ENCODE results near the gene EEIG1. TPM values are rescaled to one million over a fixed set of nuclear protein-coding genes. Genes with fewer than 3 reads are reported as not detected.

Gene EEIG1
- total RNA-seq, 1 donor from 2014 or later = 15.0 TPM

DNA sequence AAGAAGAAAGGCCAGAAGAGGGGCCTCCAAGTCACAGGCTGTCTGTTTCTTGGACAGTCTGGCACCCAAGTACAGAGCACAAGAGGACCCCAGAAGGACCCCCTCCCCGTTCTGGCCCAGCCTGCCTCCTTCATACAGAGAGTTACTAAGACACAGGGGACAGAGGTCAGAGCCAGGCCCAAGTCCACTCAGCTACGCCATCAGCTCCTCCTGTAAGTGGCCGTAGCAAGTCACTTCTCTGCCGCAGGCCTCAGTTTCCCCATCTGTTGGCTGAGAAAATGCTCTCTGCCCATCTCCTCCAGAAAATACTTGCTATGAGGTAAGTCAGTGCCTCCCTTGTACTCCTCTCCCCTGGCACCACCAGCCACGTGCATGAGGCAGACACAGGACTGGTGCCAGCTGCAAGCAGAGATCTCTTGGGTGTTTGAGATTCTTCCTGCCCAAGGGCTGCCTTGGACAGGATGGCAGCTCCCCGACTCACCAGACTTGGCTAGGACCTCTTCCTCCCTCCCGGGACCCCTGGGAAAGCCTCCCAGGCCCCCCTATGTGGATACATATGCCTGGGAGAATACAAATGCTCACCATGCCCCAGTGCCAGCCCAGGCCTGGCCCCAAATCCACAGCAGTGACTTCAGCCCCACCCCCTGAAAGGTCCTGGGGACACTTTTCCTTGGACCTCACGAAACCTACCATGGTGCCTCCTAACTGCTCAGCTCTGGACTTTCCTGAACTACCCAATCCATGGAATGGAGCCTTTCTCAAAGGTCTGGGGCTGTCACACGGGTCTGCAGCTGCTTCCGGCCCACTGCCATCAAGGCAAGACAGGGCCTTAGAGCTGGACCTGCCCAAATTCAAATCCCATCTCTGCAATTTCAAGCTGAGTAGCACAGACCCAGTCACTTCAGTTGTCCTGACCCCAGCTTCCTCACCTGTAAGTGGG, 5.1 kb downstream of the EEIG1 start:
- DNase-seq (ENCODE audit: low read depth in 2 of 2) = no peak

DNA sequence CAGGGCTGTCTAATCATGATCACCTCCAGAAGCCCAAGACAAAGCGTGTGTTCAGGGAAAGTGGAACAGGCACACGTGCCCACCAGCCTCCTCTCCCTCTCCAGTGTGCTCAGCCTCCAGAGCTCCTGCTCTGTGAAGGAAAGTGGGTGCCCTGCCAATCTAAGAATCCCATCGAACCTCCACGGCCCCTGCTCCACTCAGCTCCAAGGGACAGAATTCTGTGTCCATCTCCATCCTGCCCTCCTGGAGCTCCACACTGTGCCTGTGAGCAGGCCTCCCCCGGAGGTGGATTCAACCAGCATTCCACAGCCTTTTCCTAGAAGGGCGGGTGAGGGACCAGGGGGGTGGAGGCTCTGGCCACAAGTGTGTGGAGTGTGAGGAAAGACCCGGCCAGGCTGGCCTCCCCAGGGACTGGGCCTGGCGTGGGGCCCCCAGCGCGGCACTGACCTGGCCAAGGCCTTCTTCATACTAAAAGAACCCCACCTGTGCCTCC, 6.0 kb downstream of the EEIG1 start:
- no peak for DNase-seq (ENCODE audit: low read depth in 2 of 2)

DNA sequence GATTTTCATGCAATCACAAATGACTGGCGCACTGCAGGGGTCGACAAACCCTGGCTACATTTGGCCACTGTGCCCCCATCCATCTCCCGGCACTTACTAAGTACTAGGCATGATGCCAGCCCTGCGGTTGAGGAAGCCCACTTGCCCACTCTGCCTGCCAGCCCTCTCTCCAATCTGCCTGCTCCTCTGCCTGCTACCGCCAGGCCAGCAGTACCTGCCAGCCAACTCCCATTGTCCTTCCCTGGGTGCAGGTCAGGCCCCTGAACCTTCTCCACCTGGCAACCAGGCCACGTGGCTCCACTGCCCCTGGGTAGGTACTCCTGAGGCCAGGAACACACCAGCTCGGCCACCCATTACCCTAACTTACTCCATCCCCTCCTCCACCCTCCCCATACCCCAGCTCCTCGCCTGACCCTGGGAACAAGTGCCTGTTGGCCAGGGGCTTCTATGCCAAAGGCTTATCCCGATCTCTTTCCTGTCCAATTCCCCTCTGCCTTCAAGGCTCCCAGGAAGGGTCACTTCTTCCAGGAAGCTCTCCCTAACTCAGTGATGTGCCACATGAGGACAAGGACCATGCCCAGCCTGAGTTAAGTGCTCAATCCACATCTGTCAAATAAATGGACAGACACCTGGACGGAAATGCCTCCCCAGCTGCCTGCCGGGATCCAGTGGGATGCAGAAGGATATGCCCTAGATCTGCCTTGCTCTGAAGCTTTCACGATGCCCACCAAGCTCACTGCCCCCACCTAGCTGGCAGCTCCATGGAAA, 6.6 kb downstream of the EEIG1 start:
- no peak for DNase-seq (ENCODE audit: low read depth in 2 of 2)

DNA sequence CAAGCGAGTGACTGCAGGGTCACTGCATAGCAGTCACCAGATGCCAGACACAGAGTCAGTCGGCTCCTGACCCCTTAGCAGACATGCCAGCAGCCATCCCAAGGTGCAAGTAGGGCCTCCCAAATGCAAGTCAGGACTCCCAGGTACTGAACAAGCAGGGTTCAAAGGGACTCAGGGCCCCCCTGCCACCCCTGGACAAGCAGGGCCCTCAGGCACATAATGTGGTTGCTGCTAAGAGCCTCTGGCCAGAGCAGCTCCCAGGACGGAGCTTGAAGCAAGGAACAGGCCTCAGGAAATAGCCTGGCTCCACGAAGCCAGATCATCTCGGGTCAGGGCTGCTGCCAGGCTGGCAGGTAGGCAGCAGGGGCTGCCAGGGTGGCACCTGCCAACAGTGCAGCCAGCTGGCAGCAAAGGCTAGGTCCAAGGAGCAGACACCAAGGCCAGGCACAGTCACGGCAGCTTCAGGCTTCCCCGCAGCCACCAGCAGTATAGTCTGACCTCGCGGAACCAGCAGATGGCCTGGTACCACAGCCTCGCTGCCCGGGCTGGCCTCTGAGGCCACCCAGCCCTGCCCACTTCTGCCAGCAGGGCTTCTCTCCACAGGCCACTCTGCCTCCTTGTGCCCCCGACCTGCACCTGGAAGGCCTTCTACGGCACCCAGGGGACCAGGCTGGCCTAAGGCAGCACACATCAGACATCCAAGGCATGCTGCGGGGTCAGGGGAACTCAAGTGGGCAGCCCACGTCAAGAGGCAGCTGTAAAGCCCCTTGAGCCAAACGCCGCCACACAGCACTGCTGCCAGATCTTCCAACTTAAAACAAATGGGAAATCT, 7.4 kb downstream of the EEIG1 start:
- no peak for DNase-seq (ENCODE audit: low read depth in 2 of 2)

DNA sequence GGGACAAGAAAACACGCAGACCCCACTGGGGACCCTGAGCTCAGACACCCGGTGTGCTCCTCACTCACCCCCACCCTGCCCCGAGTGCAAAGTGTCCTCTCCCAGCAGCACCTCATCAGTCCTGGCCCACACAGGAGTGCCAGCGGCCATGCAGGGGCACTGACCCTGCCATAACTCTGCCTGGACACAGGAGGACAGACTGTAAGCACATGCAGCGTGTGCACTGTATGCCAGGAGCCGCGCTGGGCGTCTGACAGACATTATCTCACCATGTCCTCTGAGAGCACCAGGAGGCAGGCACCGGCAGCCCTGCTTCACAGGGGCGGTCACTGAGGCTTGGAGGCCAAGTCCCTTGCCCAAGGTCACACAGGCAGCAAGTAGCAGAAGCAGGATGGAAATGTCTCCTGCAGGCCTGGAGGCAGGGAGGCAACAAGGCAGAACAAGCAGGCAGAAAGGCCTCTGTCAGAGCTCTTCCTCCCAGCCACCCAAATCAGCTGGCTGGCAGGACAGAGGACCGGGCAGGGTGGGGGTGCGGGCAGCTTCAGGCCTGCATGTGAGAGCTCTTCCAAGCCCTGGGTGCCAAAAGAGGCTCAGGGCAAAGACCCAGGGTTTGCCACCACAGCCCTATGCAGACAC, 8.4 kb downstream of the EEIG1 start:
- DNase-seq (ENCODE audit: low read depth in 2 of 2) = no peak

DNA sequence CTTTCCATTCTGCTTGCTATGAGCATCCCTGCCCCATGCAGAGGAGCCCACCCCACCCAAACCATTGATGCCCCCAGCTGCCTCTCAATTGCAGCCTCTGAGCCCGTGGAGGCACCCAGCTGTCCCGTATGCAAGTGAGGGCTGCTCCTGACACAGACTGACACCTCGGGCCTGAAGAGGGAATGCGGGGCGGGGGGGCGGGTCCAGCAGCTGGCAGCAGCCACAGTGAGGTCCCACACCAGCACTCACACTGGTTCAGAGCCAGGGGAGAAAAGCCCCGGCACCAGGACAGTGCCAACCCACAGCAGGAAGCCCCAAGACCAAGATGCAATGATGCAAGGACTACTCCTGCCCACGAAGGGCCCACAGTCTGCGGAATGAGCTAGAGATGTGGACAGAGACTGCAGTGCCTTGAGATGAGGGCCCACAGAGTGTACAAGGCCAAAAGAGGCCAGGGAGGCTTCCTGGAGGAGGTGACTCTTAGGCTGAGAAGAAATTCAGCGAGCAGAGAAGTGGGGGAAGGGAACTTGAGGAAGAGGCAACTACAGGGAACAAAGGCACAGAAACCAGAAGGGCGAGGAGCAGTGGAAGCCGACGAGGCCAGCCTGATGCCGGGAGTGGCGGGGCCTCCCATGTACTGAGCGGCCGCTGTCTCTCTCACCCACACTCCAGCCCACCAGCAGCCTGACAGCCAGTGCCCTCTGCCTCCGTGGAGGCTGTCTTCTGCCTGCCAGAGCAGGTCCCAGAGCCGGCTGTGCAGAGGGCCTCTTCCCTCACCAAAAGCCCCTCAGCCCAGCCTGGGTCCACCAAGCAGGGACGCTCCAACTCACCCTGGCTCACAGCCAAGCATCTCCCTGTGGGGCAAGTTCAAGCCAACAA, 9.2 kb downstream of the EEIG1 start:
- DNase-seq (ENCODE audit: low read depth in 2 of 2) = no peak

DNA sequence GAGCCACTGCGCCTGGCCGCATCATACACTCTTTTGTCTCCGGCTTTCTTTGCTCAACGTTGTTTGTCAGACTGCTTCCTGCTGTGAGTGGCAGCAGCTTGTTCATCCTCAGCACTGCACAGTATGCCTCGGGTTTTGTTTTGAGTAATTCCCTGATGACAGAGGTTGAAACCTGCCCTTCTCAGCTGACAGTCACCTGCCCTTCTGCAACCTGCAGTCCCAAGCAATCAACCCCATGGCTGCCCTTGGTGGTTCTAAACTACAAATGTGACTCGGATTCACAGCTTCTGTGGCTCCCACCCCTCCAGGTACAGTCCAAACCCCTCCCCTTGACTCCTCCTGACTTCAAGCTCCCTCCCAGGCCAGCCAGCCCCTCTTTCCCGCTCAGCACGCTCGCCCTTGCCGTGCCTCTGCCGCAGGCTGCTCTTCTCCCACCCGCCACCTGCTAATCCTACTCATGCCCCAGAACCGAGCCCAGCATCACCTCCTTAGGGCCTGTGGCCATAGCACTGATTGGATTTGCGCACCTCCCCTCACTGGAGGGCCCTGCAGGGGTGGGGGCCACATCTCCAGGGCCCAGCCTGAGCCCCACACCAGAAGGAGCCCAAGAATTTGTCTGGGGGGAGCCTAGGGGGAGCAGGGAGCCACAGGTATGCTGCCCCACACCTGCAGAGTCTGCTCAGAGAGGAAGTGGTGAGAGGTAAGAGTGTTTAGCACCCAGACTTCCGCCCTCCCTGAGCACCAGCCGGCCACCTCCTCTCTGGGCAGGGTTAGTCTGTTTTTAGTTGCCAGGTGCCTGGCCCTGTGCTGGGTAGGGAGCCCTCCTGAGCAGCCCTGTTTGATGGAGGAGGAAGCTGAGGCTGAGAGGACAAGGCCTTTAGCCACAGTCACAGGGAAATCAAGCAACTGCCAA, 10.1 kb downstream of the EEIG1 start:
- DNase-seq (ENCODE audit: low read depth in 2 of 2) = no peak

DNA sequence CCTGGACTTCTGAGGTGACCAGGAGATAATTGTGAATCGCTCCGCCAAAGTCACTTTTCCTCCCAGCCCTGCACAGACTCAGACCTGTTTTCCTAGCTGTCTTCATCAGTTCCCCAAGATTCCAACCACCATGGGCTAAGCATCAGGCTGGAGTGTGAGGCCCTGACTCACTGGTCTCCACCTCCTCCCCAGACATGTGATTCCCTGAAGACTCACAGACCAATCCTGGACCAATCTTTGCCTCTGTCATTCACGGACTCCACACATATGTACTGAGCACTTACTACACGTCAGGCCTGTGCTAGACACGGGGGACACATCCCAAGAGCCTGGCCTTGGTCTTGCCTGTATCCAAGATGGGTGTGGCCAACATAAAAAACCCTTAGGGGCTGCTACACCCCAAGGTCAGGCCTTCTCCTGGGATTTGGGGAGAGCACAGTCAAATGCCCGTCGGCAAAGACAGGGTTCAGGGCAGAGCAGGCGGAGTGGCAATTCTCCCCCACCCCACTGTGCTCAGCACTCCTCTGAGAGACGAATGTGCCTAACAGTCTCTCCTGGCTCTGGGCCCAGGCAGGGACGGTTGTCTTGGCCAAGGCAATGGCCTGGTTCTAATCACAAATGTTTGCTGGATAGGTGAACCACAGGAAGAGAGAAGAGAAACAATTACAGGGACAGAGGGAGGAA, 11.9 kb downstream of the EEIG1 start:
- DNase-seq (ENCODE audit: low read depth in 2 of 2) = no peak

DNA sequence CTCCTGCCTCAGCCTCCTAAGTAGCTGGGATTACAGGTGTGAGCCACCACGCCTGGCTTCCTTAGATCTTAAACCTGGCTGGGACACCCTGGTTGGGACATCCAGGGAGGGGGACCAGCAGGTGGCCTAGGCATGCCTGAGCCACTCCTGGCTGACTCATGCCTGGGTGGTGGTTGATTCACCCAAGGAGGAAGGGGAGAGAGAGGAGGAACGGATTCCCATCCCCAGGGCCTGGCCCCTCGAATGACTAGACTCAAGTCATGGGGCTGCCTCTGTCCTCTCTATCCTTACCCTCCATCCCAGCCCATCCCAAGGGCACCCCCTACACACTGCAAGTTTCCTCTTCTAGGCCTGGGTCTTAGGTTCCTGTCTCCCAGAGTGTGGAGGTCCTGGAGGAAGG, 12.7 kb downstream of the EEIG1 start:
- DNase-seq (ENCODE audit: low read depth in 2 of 2) = peak in 1 of 2 donors; percentile 42

DNA sequence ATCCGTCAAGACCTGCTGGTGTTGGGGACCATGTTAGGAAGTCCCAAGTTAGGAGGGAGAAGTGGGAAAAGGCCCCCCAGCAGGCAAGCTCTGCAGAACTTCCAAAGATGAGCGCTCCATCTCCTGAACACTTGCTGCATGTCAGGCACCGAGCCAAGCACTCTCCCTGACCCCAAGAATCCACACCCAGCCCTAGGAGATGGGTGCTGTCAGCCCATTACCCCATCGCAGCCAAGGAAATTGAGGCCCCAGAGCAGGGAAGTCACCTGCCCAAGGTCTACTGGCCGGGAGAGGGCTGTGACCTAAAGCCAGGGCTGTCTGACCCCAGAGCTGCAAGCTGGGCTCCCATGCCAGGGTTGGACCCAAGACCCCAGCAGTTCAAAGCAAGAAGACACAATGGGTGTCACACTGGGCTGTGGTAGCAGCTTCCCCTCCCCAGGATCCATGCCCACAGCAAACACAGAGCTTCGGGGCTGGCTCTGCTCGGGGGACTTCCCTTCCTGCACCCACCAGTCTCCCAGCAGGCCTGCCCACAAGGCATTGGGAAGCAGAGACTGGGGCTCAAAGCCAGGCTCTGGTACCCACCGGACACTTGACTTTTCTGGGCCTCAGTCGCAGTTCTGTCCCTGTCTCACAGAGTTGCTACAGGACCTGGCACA, 13.5 kb downstream of the EEIG1 start:
- DNase-seq (ENCODE audit: low read depth in 2 of 2) = no peak

DNA sequence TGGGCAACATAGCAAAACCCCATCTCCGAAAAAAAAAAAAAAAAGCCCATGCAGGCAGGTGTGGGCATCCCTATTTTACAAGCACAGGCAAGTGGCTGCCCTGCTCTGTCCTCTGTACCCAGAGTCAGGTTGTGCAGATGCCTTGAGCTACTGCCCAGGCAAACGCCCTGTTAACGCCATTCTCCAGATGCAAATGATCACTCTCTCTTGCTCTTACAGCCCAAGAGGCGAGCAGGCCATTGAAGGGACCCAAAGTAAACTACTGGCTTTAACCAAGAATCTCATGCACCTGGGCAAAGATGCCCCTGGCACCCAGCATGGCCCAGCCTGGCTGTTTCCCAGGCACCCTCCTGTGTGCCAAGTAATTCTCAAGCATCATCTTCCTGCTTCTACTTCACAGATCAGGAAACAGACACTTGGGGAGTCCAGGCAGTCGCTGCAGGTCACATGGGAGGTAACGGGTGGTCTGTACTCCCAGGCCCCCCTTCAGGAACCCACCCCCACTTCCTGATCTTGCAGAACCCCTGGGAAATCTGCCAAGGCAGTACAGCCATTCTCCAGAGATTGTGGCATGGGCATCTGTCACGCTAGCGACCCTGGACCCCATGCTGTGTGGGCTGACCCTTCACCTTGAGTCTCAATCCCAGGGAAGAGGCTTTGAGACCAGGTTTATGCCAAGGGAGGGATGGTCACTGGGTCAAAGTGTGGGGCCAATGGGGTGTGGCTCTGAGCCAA, 14.2 kb downstream of the EEIG1 start:
- DNase-seq (ENCODE audit: low read depth in 2 of 2) = peak in 1 of 2 donors; percentile 29

DNA sequence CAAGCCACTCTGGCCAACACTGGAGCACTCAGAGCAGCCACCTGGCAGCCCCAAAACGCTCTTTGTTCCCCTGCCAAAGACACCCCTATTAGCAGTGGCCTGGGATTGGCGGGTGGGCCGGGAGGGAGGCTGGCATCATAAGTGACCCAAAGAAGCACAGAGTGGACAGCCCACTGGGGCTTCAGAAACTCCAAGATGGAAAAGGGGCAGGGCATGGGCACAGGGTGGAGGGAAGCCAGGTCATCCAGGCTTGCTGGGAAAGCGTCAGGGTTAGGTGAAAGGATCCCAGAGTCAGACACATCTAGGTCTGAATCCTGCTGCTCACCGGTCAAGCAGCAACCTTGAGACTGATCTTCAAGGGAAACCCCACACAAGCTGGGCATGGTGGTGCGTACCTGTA, 14.8 kb downstream of the EEIG1 start:
- no peak for DNase-seq (ENCODE audit: low read depth in 2 of 2)

DNA sequence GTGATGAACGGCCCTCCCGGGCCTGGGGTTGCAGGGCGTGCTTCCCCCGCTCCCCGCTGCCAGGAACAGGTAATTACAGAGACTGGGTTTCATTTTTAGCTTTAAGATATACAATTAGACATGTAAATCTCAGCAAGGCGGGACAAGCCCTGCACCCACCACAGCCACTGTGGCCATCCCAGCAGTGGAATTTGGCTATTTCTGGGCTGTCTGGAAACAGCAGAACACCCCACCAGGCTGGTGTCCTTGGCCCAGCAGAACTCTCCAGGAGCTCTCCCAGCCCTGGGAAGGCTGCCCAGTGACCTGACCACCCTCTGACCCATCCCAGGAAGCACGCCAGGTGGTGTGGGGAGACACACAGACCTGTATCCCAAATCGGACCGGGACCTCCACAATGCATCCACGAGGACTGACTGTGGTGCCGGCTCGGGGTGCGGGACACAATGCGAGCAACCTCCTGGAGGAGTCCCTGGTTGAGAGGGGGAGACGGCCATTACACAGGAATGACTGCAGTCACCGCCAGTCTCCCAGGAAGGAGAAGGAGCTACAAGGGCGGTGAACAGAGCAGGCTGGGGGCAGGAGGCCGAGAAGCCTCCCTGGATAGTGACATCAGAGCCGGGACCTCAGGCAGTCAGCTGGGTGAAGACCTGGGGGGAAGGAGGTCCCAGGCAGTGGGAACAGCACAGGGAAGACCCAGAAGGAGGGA, 17.3 kb downstream of the EEIG1 start:
- no peak for DNase-seq (ENCODE audit: low read depth in 2 of 2)

DNA sequence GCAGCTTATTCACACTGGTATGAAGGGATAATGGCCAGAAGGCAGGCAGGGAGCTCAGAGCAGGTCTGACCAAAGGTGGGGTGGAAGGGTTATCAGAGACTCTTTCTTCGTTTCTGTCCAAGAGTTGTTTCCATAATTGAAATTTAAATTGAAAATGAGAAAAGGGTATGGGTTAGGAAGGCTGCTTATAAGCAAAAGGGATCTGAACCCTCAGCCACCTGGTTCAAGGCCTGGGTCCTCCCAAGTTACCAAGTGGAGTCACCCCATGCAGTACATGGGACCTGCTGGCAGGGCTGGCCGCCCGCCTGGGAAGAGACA, 17.8 kb downstream of the EEIG1 start:
- no peak for DNase-seq (ENCODE audit: low read depth in 2 of 2)

DNA sequence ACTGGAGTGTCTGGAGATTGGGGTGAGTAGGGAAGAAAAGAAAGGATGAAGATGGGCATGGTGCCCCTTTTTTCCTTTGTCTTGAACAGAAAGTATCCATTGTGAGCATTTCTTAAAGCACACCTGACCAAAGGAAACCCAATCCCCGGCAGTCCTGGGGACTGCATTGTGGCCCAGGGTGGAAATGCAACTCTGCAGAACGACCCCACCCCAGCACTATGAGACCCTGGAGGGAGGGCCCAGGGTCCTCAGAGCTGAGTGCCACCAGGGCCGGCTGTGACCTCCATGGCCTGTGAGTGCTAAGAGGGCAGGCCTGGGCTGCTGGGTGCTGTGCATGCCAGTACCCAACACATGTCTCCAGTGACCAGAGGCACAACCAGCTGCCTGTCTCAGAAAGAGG, 18.5 kb downstream of the EEIG1 start:
- no peak for DNase-seq (ENCODE audit: low read depth in 2 of 2)

DNA sequence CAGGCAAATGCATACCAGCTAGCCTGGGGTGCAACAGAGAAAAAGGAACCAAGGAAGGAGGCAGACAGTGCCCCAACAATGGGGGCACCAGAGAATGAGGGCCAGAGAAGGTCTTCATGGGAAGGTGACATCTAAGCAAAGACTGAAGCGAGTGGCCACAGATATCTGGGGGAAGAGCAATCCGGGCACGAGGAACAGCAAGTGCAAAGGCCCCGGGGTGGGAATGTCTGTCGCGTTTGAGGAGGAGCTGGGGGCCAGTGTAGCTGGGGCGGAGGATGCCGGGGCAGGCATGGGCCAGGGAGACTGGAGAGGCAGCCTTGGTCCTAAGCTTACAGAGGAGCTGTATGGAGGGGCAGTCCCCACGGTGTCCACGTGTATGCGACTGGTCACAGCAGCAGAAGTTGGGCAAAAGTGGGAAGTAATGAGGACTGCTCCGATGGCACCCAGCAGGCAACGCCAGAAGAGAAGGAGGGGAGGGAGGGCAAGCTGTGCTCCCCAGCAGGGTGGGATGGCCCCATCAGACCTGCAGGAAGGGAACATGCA, 19.1 kb downstream of the EEIG1 start:
- no peak for DNase-seq (ENCODE audit: low read depth in 2 of 2)

DNA sequence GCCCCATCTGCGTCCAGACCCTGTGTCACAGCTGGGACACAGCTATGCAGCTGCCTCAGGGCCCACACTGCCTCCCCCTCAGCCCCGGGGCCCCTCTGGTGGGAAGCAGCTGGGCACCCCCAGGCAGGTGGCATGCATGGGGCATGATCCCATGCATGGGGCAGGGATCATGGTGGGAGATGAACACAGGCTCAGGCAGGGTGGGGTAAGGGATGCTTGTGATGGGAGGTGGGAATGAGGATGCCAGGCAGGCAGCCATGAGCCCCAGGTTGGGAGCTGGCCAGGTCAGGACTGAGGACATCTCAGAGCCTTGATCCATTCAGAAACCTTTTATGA, 19.7 kb downstream of the EEIG1 start:
- no peak for DNase-seq (ENCODE audit: low read depth in 2 of 2)
